IPS DF 4.7 (cell line): ENCODE measurements around the gene PRKCE.
"Not testable (repeated sequence)": the region's sequence is repeated elsewhere in the genome, so short reads cannot be mapped to it uniquely, and the experiment has no call there.

Experiments
- DNase-seq: peaks from one replicate; pipeline ENCODE4 v3.0.0-alpha.2; 2013; ENCODE audit warnings: low spot score; ENCODE audit errors: extremely low read depth

Gene PRKCE

DNA sequence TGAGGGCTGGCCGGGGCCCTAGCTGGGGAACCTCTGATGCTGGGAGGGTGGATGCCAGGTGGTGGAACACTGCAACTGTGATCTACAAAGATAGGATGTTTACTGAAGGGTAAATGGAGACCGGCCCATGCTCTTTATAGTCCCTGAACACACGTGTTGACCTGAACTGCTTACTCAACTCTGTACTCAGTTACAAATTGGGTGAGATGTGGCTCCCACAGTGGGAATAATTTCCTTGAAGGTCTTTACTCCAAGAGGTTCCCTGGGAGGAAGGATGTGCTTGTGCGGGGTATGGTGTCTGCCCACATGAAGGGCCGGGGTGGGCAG is 254.1 kb downstream of the PRKCE start:
- no peak for DNase-seq

DNA sequence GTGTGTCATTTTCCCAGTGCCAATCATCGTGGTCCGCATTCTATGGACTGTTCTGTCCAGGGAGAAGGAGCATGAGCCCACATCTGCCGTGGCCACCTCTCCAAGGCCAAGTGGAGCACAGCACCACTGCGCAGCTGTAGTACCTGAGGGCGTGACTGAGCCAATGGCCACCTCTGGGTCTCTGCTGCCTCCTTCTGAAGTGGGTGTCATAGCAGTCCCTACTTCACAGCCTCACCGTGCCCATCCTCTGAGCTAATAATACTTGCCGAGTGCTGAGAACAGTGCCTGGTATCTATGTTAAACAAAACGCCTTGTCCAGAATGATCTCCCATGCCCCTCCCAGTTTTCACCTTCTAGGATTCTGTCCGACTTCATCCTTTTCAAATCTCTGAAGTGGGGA is 256.1 kb downstream of the PRKCE start:
- DNase-seq = no peak

DNA sequence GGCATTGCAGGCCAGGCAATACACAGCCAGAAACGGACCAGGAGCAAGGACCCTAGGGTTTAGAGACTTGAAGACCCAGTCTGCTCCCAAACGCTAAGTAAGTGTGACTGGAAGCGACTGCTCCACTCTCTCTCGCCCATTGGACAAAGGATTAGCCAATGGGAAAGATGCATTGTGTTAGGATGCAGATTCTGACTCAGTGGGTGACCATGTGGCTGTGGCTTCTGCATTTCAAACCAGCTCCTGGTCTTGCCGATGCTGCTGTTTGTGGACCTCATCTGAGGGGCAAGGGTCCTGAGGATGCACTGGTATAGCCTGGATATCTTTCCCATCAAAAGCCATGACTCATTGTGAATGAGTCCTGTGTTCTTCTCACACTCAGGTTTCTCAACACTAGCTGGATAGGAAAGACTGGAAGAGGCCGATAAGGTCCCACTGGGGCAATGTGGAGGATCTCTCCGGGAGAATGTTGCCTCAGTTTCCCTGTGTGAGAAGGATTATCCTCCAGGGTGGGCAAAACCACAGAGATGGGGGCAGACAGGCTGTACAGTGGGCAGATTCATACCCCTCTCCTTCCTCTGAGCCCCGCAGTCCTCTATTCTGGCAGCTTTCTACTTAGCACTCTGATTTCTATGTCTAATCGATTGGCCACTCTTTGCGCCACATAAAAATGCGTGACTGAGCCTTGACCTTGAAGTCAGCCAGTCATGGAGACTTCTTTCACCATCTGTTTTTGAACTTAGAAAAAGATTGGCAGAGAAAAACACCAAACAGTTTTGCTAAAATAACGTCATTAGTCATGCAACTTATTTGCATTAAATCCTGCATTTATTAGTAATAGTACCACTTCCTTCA is 257.1 kb downstream of the PRKCE start:
- DNase-seq = no peak

DNA sequence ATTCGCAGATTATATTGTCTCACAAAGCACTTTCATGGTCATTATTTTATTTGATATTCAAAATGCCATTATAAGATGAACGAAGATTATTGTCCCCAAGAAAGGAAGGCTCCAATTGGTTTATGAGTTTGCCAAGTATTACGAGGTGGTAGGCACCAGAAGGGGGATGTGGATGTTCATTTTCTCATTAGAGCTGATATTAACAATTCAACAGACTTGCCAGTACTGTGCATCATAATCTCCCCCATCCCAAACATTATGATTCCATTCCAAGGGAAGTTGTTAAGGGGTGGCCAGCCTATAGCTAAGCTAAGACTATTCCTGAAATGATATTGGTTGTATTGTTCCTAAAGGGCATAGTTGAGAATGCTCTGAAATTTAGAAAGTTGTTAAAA is 257.7 kb downstream of the PRKCE start:
- no peak for DNase-seq

DNA sequence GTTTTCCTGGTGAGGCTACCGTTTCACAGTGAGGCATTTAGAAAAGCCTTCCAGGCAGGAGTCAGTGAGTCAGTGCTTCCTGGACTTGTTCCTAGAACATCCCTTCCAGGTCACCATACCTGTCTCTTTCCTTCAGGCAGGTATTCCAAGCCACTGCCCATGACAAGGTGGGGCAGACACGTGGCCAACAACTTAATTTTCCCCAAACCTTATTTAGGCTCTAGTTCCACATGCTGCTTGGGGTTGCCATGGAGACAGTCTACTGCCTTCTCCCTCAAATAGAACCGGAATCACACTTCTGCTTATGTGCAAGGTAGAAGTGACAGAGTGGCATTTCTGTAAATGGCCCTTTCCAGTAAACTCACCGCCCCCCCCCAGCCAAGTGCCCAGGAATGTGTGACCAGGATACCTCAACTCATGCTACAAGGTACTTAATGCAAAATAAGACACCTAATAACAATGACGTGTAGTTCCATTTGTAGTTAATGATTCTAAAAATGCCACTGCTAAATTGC is 258.3 kb downstream of the PRKCE start:
- DNase-seq = no peak

DNA sequence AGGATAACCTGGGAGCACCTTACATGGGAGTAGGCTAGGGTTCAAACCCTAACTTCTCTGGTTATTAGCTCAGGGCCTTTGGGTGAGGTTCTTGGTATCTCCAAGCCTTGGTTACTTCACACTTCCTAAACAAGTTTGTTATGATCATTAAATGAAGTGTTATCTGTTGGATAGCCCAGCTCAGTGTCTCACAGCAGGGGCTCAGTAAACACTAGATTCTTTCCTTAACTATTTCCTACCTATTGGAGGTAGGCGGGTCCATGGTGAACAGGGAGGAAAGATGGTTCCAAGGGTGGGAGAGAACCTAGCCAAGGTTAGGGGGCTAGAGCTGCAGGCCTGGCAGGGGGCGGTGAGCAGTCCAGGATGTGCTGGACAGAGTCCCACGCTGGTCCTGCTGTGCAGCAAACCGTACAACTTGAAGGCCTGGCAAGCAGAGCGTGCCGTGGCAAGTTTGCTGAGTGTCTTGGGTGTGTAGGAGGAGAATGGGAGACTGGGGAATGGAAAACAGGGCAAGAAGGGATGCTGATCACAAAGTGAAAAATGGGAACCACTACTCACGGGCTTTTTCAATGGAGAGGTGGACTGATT is 259.1 kb downstream of the PRKCE start:
- DNase-seq = no peak

DNA sequence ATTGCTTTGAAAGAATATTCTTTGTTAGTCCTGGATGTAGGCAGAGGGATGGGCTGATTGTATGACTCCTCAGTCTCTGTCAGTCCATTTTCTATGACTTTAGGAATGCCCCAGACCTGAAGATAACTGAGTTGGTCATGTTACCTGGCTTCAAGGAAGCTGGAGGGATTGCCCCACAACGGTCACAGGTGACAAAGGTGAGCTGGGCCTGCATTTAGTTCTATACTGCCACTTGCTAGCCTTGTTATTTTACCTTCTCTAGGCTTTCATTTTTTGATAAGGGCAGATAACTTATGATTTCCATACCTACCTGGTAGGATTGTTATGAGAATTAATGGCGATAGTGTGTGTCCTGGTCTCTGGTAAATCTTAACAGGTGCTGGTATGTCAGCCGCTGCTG is 260.1 kb downstream of the PRKCE start:
- DNase-seq = no peak

DNA sequence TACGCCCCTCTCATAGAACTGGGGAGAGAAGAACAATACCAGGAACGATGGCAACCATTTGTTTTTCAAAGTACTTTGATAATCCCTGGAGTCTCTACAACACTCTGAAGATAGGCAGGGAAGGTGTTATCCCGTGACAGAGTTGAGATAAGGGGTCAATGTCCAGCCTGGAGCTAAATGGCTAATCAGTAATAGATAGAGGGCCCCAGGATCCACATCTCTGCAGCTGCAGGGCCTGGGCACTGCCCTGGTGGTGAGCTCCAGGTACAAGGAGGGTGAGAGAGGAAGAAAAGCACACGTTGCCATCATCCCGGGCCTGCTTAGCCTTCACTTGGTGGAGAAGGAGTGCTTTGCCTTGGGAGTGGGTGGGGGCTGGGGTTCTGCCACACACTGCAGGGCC is 260.6 kb downstream of the PRKCE start:
- no peak for DNase-seq

DNA sequence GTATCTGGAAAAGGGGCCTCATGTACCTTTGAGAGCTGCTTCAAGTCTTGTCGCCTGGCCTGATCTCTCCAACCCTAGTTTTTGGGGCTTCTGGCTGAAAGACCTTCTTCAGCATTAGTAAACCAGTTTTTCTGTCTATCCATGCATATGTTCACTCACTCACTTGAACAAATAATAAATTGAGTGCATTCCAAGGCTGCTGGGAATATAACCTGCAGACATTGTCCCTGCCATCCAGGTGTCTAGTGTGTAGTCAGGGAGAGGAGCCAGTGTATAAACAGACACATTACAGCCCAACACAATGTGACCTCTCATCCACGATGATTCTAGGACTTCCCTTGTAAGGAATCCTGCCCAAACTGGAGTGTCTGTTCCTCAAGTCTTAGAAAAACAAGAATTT is 262.1 kb downstream of the PRKCE start:
- DNase-seq = no peak

DNA sequence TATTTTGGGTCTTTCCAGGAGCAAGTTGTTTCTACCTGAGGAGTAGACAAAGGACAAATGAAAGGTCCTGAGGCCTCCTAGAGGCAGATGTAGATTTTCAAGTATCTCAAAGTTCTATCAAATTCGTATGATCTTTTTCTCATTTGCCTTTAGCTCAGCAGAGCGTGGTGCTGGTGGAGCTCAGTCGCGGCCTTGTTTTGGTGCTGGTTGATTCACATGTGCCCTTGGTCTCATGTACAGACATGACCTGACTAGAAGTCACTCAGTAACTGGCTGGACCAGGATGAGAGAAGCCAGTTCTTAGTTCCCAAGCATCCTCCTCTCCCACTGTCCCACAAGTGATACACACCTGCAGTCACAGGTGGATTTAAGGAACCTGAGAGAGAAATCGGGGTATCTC is 264.0 kb downstream of the PRKCE start:
- DNase-seq = no peak

DNA sequence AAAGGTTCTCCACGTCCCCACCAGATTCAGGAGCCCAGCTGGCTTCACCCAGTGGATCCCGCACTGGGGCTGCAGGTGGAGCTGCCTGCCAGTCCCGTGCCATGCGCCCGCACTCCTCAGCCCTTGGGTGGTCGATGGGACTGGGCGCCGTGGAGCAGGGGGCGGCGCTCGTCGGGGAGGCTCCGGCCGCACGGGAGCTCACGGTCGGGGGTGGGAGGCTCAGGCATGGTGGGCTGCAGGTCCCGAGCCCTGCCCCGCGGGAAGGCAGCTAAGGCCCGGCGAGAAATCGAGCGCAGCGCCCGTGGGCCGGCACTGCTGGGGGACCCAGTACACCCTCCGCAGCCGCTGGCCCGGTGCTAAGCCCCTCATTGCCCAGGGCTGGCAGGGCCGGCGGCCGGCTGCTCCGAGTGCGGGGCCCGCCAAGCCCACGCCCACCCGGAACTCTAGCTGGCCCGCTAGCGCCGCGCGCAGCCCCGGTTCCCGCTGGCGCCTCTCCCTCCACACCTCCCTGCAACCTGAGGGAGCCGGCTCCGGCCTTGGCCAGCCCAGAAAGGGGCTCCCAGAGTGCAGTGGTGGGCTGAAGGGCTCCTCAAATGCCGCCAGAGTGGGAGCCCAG is 266.2 kb downstream of the PRKCE start:
- DNase-seq = not testable (repeated sequence)

DNA sequence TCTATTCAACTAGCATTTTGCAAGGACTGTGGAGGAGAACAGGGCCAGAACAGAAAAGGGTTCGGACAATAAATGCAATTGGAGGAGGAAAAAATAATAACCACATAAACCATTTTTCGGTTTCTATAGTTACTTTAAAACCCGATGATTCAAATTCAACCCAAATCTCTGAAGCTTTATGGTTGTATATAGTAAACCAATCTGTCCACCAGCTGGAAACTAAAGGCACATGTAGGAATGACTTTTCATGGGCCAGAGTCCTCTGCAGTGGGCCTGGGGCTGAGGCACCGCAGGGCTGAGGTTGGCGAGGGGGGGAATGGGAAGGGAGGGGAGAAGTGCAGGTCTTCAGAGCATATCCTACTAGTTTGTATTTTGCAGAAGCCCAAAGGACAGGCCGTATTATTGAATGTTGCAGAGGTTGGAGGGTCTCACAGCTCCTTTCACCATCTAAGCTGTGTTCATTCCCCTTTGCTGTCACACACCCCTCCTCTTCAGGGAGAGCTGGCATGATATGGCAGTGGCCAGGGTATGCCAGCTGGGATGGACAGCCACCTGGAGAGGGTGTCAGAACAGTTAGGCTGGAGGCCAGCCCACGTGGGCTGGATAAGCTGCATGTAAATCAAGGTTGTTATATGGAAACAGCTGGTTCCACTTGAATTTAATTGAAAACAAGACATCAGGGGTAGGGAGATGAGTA is 267.1 kb downstream of the PRKCE start:
- no peak for DNase-seq

DNA sequence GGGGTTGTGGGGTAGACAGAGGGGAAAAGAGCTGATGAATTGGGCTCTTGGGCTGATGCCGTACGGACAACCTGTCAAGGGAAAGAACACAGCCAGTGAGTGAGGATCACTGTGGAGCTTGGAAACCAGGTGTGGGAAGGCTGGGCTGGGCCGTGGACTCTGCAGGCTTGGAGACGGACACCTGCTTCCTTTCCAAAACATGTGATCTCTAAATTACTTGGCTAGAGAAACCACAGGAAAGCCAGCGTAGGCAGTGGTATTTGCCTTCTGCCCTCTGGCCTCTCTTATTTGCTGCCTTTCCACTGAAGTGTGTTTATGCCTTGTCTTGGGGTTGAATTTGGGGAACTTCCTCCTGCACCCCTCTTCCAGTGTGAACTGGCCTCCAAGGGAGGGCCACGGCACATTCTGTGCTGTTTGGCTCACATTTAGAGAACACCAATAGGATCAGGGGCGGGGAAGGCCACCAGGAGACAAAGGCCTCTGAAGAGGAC is 267.7 kb downstream of the PRKCE start:
- no peak for DNase-seq

DNA sequence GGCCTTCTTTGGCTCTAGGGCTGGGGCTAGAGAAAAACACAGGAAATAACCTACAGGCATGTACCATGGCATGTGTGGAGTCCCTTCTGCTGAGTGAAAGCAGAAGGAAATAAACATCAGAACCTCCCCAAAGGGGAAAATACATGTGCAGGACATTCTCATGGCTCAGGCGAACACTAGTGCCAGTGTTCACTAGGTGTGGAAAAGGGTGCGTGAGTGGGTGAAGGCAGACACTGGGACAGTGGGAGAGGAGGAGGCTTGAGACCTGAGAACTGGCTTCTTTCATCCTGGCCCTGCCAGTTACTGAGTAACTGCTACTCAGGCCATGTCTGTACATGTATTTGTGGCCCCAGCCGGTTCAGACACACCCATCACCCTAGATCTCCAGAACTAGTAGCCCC is 268.2 kb downstream of the PRKCE start:
- no peak for DNase-seq

DNA sequence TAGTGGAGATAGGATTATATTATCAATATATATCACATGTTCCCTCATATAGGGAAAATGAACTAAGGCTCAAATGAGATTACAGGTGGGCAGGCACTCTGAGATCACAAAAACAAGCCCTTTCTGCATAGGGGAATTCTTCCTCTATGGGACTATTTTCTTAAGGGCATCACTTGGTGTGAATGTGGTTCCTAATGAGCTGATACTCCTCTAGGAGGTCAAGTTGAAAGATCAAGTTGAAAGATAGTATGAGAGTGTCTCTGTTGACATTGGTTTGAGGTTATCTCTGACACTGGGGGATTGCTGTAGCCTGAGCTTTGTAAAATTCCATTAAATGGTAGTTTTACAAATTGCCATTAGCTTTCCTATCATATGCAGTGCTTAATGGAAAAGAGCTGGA is 270.4 kb downstream of the PRKCE start:
- DNase-seq = no peak

DNA sequence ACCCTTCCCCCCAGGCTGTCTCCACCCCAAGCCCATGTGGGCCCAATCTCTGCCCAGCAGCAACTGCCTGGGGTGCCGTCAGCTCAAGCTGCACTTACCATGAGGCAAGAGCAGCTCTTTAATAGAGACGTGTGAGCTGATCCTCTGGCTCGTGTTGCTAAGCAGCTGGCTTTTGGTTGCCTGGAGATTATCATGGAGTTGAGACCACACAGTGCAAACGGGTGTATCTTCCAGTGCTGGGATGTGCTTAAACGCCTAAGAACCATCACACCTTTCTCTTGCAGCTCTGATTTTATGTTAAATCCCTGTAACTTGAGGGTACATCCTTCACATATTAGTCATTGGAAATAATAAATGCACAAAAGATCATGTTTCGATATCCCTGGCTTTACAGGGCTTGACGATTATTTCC is 271.1 kb downstream of the PRKCE start:
- DNase-seq = no peak

DNA sequence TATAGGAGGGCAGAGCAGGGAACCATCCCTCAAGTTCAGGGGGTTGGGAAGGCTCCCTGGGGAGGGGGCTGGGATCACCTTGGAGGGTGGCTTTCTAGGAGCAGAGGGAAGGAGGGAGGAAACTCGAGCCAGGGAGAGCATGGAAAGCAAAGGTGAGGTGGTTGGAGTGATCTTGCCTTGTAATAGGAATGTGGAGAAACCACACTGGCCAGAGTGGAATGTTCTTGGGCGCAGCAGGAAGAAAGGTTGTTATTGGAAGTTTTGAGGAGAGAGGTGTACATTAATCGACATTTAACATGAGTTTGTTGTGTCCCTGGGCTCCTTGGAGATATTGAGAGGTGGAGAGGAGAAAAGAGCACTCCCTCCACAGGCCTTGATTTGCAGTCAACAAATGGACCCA is 272.2 kb downstream of the PRKCE start:
- no peak for DNase-seq

DNA sequence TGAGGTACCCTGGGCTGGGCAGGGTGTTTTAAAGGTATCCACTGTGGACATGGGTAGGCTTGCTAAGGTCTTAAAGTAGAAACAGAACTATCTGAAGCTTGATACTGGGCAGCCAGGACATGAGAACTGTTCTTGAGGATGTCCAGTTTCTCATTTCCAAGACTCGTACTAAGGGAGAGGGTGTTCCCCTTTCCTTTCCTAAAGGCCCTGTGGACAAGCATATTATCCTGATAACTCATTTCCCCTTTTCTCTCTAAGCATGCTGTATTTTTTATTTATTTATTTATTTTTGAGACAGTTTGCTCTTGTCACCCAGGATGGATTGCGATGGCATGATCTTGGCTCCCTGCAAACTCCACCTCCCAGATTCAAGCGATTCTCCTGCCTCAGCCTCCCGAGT is 273.6 kb downstream of the PRKCE start:
- DNase-seq = no peak

DNA sequence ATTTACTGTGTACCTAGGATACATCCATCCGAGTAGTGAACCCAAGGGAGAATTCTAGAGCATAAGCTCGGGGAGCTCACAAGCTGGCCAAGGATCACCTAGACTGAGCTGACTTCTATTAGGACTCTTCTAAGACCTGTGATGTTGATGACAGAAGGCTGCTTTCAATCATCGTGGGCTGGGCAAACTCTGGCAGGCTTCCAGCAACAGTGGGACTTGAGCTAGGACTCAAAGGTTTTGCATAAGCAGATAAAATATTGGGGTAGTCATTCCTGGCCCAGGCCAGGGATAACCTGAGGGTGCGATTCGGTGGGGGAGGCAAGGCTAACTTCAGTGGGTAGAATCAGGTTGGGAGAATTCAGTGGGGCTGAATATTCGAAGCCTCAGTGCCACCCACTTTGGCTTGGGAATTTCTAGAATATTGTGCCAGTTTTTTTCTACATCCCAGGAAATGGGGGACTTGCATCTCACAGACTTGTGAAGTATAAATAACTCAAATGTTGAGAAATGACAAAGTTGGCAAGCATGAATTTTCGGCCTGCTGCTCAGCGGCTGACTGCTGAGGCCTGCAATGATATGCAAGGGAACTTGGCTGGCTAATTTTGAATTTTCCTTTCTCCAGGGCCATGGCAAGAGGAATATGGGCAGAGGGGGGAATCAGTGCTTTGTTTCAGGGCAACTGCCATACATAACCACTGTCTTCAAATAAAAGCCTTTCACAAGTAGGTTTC is 274.3 kb downstream of the PRKCE start:
- no peak for DNase-seq

DNA sequence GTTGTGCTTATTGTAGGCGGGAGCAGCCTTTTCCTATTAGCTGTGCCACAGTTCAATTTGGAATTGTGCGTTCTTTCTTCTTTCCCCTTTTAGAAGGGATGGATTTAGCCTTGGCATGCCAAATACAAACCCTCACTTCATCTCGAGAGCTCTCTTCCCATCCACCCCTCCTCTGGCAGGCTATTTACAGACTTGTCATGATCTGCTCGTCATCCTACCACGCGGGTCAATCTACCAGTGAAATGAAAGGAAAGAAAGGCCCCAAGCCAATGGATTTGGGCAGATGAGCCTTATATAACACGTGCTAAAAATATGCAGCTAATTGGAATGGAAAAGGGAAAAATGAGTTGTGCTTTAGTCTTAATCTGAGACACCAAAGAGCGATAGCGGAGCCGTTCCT is 277.5 kb downstream of the PRKCE start:
- no peak for DNase-seq

DNA sequence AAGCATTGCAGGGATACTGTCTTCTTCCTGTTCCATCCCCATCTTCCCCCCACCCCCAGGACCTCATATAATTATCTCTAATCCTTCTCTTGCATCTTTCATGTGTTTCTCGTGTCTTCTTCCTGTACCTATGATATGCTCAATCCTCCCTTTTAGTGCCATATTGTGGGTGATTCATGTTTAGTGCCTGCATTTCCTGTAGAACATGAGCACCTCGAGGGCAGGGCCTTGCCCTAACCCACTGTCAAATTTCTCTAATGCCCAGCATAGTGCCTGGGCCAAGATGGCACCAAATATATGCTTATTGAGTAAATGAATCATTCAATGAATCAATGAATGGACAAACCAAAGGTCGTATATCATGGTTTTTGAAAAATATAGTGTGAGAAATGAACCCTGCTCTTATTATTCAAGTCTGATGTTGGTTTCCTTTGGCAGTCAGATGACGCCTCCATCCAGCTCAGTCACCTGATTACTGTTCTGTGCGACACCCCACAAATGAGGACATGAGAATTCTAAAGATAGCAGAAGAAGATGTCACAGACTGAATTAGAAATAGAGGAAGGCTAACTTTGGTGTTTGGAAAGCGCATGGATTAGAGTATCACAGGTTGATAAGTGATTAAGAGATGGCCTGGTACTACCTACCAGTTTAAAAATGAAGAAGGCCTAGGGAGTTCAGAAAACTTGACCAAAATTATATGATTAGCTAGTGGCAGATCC is 278.4 kb downstream of the PRKCE start:
- DNase-seq = no peak
